ENCODE data around the gene CREB3L2.

Gene CREB3L2

GRCh38 chr7:137967143-137968018 lies 34.5 kb downstream of the CREB3L2 start:
- peak; percentile 82 for DNase-seq

DNA sequence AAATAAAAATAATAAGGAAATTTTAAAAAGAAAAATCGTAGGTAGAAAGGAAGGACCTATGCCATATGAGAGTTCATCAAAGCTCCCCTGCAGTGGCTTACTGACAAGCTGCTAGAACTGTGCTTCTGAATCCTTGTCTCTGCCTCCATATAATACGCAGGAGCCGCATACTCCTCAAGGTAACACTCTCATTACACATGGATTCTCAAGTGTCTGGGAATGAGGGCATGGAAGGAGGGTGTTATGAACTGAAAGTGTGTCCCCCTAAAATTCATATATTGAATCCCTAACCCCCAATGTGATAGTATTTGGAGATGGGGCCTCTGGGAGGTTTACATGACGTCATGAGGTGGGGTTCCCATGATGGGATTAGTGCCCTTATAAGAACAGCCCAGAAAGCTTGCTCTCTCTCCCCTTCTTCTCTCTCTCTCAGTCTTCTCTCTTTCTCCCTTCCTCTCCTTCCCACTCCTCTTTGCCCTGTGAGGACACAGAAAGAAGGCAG lies 35.2 kb downstream of the CREB3L2 start:
- no peak for DNase-seq

DNA sequence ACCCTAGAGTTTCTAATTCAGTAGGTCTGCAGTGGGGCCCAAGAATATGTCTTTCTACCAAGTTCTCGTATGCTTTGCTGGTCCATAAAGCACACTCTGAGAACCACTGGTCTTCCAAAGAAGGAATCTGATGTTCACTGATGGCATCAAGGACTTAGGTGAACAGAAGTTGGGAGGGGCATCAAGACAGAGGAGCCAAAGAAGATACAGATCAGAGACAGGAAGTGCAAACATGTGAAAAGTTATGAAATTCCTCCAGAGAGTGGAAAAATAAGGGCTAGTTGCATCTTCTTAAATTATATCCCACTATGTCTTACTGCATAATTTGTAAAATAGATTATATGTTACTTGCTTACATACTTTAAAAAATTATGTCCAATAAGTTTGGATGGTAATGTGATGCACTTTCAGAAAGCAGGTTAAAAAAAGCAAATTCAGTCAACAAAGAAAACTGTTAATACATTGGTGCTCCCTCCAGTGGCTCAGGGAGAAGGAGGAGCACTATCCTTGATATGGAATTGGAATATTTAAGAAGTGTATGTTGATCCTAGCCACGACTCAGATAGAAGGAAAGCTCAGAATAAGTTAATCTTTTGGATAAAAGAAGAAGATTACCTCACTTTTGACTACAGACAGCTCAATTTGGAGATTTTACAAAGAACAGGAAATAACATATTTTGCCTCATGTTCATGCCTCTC lies 35.8 kb downstream of the CREB3L2 start:
- DNase-seq = peak; percentile 39

- no peak for DNase-seq
These were observed 36.9 kb downstream of the CREB3L2 start for GRCh38 chr7:137964824-137965545.

DNA sequence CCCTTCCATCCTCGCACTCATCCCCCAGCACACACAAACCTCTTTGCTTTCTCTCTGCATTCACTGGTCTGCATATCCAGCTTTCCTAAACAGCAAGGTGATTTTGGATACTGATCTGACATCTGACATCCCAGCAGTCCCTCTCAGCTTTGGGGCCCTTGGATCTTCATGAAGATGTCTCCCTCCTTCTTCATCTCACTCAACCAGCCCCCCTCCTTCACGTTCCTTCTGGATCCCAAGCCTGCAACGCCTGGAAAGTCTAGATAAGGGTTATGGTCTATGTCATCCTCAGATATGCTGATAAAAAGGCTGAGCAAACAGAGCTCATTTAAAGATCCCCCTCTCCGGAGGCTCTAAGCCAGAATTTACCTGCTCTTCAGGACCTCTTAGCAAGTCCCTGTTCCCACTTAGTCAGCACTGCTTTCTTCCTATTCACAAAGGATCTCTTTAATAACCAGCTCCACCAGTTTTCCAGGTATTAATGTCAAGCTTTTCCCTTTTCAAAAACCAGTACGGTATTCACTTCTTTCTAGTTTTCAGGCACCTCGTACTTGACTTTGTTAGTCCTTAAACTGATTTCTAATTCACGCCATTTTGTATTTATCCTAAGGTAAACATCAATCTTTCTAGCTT lies 38.9 kb downstream of the CREB3L2 start:
- no peak for DNase-seq

- DNase-seq = no peak
These were observed 39.4 kb downstream of the CREB3L2 start for GRCh38 chr7:137962491-137962874.

GRCh38 chr7:137961200-137962177 lies 40.4 kb downstream of the CREB3L2 start:
- peak; percentile 36 for DNase-seq

DNA sequence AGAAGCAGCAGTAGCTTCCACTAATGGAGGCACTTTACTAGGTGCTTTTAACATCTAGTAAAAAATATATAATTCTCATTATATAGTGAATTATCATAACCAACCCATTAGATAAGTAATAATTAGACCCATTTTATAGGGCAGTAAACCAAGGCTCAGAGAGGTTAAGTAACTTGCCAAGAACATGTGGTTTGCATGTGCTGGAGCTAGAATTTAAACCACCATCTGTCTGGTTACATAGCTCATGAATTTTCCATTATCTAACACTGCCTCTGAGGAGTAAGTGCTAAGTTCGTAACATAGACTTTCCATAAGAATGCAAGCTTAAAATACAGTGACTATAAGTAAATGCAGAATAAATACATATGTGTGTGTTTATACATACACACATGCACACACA lies 41.9 kb downstream of the CREB3L2 start:
- no peak for DNase-seq

DNA sequence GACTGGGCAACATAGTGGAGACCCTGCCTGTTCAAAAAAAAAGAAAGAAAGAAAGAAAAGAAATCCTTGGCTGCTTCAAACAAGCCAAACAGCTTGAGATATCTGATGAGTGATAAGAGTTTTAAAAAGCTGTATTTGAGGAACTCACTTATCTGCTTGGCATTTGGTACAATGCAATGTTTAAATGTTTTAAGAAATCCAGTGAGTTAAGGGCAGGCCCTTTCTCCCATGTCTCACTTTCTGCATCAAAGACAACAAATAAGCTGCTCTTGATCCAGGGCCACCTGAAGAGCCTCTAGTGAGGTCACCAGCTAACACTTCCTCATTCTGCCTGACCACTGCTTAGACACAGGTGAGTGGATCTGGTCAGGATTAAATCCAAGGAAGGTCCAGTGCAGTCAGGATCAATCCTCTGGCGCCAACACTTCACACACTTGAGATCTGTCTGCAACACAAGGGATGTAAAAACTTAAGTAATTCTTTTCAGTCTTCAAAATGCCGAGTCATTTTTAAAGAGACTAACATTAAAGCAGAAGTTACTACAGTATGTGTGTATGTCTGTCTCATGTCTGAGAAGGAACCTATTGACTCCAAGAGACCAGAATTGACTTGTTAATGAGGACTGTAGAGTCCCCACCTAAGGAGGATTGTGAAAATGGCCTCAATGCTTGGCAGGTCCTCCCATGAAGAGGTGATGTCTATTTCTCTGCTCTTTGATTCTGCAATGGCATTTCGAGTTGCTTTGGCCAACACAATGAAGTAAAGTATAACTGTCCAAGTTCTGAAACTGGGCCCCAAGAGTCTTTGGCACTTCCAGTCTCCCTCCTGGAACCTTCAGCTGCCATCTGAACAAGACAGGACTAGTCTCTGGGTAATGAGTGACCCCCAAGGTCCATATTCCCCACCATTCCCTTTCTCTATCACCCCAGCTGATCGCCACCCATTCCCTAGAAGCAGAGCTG lies 43.1 kb downstream of the CREB3L2 start:
- no peak for DNase-seq

DNA sequence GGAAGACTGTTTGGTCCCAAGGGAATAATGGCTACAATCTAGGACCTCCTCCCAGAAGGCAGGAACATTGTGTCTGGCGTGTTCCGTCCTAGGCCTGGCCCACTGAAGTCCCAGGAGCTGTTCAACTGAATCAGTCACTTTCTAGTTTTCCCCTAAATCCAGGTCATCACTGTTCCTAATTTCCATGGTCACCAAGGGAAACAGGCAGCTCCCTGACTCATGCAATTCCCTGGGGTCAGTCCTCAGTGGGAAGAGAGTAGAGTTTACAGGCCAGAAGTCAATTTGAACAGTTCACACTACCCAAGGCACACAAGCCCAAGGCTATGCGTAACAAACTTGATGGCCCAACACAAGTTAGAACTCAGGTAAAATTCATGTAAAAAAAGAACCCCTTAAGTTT lies 44.0 kb downstream of the CREB3L2 start:
- DNase-seq = peak; percentile 89

- no peak for DNase-seq
These were observed 45.3 kb downstream of the CREB3L2 start for GRCh38 chr7:137956591-137956990.

- DNase-seq = no peak
These were observed 45.7 kb downstream of the CREB3L2 start for GRCh38 chr7:137956183-137956582.

DNA sequence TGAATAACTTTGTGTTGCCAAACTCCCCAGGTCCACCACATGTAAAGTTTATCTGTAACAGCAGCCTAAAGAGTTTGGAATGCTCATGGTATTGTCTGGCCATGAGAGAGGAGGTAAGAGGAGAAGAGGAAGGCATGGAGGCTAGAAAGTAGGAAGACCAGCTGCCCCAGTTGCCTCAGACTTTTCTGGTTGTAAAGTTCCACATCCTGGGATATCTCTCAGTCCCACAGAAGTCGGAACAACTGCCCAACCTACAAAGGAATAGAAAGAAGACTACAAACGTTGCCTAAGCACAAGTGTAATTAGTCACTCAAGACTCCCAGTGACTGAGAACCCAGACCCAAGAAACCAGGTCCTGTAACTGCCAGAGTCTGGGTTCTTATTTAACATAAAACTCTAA lies 47.3 kb downstream of the CREB3L2 start:
- DNase-seq = no peak

- peak; percentile 70 for DNase-seq
These were observed 48.0 kb downstream of the CREB3L2 start for GRCh38 chr7:137953665-137954470.

- DNase-seq = peak; percentile 75
These were observed 48.7 kb downstream of the CREB3L2 start for GRCh38 chr7:137953043-137953664.

GRCh38 chr7:137952426-137952805 lies 49.5 kb downstream of the CREB3L2 start:
- DNase-seq = no peak

DNA sequence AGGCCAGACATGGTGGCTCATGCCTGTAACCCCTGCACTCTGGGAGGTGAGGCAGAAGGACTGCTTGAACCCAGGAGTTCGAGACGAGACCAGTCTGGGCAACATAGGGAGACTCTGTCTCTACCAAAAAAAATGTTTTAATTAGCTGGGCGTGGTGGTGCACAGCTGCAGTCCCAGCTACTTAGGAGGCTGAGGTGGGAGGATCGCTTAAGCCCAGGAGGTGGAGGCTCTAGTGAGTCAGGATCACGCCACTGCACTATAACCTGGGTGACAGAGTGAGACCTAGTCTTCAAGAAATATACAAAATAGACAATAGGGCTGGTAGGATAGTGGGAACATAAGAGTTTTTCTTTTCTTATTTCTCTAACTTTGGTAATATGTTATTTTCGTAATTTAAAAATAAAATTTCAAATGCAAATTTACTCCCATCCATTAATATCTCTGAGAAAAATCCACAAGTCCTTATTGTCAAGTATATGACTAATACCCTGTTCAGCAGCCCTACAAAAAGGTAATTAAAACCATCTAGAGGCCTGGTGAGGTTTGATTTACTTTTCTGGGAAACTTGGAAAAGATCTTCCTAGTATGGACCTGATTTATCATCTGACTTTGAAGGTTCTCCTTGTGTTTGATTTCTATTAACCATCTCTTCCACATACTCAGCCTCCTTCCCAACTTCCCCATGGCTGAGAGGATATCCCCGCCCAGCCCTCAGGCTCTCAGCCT lies 50.0 kb downstream of the CREB3L2 start:
- no peak for DNase-seq

GRCh38 chr7:137950967-137951366 lies 50.9 kb downstream of the CREB3L2 start:
- no peak for DNase-seq

Data from fibroblast of skin of back (primary cell).